ENCODE data around the gene MAFF.
A peak's percentile ranks its signal among the peaks of the same experiment; 100 is the strongest.
"Not testable (repeated sequence)": the region's sequence is repeated elsewhere in the genome, so short reads cannot be mapped to it uniquely, and the experiment has no call there.

Gene MAFF

DNA sequence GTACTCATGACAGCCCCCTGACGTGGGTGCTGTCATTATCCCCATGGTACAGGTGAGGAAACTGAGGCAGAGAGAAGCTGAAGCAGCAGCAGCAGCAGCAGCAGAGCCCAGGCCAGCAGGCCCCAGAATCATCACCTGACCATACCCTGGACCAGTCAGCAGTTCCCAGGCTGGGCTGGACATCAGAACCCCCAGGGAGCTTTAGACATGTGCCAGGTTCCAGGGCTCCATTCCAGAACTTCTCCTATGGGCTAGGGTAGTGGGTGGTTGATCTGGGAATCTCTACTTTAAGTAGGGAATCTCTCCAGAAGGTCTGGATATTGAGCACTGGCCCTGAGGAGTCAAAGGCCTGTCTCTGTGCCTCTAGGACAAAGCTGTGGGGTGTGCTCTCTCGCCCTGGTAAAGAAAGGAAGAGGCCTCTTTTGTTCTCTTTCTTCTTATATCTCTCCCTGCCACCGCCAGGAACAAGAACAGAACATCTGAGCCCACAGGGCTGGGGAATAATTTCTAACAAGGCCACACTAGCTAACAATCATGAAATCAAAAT is 26.6 kb downstream of the MAFF start:
- no peak for DNase-seq

- DNase-seq = no peak
Measured at GRCh38 chr22:38228873-38229740, 27.3 kb downstream of the MAFF start.

DNA sequence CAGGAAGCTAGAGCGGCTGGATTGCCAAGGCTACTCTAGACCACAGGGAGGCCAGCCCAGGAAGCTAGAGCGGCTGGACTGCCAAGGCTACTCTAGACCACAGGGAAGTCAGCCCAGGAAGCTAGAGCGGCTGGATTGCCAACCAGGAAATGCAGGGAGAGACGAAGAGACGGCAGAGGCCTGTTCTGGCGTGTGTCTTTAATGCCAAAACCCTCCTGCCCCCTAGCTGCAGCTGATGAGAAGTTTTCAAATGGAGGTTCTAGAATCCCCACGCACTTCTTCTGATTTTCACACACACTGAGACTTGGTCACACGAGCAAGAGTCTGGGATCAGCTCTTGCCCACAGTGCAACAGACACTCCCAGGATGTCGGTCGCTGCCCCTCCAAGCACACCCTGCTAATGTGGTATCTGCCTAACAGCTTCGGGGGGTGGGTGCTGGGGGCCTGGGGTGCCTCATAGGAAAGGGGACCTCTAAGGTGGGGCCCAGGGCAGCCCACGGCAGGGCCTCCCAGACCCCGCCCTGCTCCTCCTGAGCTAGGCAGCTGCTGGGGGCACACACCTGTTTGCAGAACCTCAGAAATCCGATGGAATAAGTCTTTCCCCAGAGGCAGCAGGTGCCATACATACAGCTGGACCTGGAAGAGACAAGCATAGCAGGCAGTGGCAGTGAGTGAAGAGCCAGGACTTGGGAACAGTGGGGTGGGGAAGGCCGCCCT is 28.5 kb downstream of the MAFF start:
- DNase-seq = peak; percentile 28

DNA sequence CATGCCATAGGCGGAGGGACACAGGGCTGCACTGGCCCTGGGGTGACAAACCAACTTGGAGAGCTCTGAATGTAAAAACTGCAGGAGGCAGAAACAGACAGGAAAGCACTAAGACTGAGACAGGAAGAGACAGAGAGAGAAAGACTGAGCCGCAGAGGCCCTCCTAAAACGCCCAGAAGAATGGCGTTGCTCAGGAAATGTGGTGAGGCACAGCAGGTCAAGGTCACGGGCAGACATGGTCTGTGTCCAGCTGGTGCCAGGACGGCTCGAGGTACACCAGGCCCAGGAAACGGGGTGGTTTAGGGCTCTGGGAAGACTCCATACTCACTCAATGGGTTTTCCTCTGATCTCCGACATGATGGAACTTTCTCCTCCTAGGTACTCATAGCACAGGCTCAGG is 29.1 kb downstream of the MAFF start:
- DNase-seq = no peak

- DNase-seq = no peak
Measured at GRCh38 chr22:38232196-38232595, 30.4 kb downstream of the MAFF start.

DNA sequence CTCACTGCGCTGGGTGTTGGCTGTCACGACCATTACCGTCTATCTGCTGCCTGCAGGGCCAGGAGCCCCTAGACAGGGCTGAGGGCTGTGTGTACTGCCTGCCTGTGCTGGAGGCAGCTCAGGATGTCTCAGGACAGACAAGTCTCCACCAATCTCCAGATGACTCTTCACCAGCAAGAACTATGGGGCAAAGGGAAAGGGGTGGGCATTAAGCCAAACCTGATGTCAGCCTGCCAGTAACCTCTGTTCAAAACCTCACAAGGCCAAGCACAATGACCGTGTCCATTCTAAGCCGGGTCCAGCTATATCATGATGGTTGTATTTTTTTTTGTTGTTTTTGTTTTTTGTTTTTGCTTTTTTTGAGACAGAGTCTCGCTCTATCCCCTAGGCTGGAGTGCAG is 31.6 kb downstream of the MAFF start:
- DNase-seq = no peak

GRCh38 chr22:38233856-38234255 is 32.1 kb downstream of the MAFF start:
- DNase-seq = not testable (repeated sequence)

GRCh38 chr22:38235240-38235850 is 33.6 kb downstream of the MAFF start:
- DNase-seq = no peak

GRCh38 chr22:38236786-38237185 is 35.0 kb downstream of the MAFF start:
- no peak for DNase-seq

- DNase-seq = no peak
Measured at GRCh38 chr22:38238519-38239071, 36.8 kb downstream of the MAFF start.

GRCh38 chr22:38239101-38239761 is 37.4 kb downstream of the MAFF start:
- no peak for DNase-seq

GRCh38 chr22:38240734-38241252 is 39.0 kb downstream of the MAFF start:
- DNase-seq = no peak

DNA sequence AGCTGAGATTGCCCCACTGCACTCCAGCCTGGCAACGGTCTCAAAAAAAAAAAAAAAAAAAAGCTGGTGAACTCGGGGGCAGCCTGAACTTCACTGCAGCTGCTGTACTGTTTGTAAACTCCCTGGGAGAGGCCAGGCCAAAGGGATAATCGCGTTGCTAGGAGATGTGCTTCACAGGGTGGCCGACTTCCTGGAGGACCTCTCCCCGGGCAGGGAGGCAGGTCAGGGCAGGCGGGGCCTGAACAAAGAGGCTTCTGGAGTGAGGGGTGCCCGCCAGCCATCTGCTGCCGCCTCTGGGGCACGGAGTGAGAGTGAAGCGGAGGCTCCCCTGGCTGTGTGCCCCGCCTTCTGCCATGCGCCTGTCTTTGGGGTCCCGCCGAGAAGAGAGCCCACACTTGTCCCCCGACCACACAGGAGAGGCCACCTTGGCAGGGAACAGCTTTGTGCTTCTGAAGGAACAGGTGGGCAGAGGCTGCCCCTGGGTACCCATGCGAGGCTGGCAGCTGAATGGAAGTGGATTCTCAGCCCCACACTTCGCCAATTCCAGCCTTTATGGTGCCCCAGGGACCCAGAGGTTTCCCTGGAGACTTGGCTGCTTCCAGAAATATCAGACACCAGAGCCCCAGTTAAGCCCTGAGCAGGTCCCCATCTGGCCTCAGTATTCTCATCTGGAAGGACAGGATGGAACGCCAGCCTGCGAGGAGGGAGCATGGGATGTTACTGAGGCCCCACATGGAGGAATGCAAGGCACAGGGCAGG is 41.4 kb downstream of the MAFF start:
- DNase-seq = no peak

- DNase-seq = no peak
Measured at GRCh38 chr22:38244106-38244505, 42.3 kb downstream of the MAFF start.

DNA sequence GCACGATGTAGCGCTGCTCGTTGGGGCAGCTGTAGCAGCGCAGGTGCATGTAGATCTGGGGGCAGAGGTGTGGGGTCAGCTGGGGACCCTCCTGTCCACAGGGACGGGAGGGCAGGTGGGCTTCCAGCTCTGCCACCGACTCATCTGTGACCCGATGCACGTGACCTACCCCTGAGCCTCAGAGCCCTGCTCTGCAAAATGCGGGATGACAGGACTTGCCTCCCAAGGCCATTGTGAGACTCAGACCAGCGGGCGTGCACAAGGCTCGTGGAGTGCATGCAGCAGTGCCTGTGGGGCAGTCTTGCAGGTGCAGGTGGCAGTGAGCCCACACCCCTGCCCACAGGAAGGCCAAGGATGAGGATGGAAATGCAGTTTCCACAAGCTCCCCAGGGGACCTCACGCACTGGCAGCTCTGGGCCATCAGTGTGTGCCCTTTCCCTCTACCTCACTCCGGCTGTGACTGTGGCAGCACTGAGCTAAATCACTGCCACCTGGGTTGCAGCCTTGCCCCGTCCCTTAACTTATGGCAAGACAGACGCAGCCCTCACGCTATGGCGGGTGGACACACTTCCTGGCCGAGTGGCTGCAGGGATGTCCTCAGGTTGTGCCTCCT is 44.4 kb downstream of the MAFF start:
- DNase-seq = no peak

- no peak for DNase-seq
Measured at GRCh38 chr22:38246692-38247091, 44.9 kb downstream of the MAFF start.

DNA sequence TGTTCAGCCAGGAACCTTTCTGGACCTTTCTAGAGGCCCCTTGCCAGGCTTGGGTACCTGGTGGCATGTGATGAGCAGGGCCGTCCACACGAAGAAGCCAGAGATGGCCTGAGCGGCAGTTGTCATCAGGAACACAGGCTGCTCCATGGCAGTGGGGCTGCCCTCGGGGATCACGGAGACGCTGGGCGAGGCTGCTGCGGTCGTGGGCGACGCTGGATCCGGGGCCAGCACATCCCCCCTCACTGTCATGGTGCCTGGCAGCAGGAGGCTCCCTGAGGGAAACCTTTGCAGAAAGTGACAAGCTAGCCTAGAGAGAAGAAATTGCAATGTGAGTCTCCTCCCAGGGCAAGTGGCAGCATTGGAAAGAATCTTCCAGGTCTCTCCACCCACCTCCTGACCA is 45.9 kb downstream of the MAFF start:
- no peak for DNase-seq

DNA sequence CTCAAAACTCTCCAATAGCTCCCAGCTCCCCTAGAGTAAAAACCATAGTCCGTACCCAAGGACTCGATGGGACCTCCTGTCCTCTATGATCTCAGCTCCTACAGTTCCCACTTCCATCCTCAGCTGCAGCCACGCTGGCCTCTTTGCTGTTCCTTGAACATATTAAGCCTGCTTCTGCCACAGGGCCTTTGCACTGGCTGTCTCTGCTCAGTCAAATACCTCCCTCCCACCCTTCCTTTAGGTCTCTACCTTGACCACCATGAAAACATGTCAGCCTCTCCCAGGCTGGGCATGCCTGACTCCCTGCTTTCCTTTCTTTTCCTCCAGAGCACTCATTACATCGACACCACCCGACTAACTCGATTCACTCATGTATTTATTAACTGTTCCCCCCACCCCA is 46.5 kb downstream of the MAFF start:
- no peak for DNase-seq

GRCh38 chr22:38249301-38249700 is 47.5 kb downstream of the MAFF start:
- no peak for DNase-seq

- DNase-seq = no peak
Measured at GRCh38 chr22:38249803-38250642, 48.2 kb downstream of the MAFF start.
